Lower leg skin (tissue), 4 donors: Measurements from ENCODE around the gene GEMIN7. TPM values are rescaled to one million over a fixed set of nuclear protein-coding genes. Genes with fewer than 3 reads are reported as not detected.

Source experiments
- DNase-seq, 2 donors: peaks; one replicate each; pipeline ENCODE4 v3.0.0-alpha.2; 2019; ENCODE audit warnings: low spot score in 2 of 2
- H3K4me3 ChIP-seq: fragments of 200-600 bp; sonication (generic); 2 replicates; pipeline ENCODE4 v1.5.1; 2017; ENCODE audit warnings: mild to moderate bottlenecking, low read depth; ENCODE audit not compliant: poor library complexity, severe bottlenecking
- CTCF ChIP-seq, 3 donors: fragments of 450-650 bp; IDR thresholded peaks; one replicate each; pipeline ENCODE4 v1.5.1; 2016; ENCODE audit warnings: antibody characterized with exemption in 3 of 3, mild to moderate bottlenecking in 3 of 3, moderate library complexity in 2 of 3
- POLR2A ChIP-seq, 2 donors: fragments of 450-650 bp; IDR thresholded peaks; one replicate each; pipeline ENCODE4 v1.6.1; 2016 to 2017; ENCODE audit warnings: antibody characterized with exemption in 2 of 2, mild to moderate bottlenecking in 1 of 2, moderate library complexity in 1 of 2
- WGBS, 2 donors: methylation state at CpG; one replicate each; pipeline ENCODE4 v1.1.5; 2018; 5-methylcytosine and 5-hydroxymethylcytosine counted together
- intact Hi-C: fragments of 100-400 bp; cut with DNase I; formaldehyde crosslinking; loops from one replicate; pipeline ENCODE4 v1.15.0; 2023; ENCODE audit warnings: low total_unique reads
- total RNA-seq, 4 donors: library from RNA; depleted of rRNA; stranded (reverse); fragments of >200 nt; gene quantifications; one replicate each; pipeline ENCODE4 v1.1.0, GENCODE V29; 2016

GEMIN7 gene
- total RNA-seq, 4 donors from 2014 or later = 11.8 to 24.9 (median 21.5) TPM

- H3K4me3 ChIP-seq = no peak overlapping the region
- DNase-seq = no peak
These were observed 19.7 kb downstream of the GEMIN7 start for GRCh38 chr19:45098521-45099466.

GRCh38 chr19:45099467-45100191 lies 20.6 kb downstream of the GEMIN7 start:
- H3K4me3 ChIP-seq = no peak overlapping the region
- TF ChIP-seq POLR2A (IDR thresholded peaks at IDR 0.05) (no peak), CTCF (IDR thresholded peaks at IDR 0.05) (no peak)
- intact Hi-C loops = no loop called here
- no peak for DNase-seq
- WGBS, 2 donors = 48 to 50% methylated on average over 23 to 25 of the region's 25 CpGs

More at GRCh38 chr19:45098521-45099466, 19.7 kb downstream of the GEMIN7 start:
- no peak for TF ChIP-seq POLR2A (IDR thresholded peaks at IDR 0.05)
- intact Hi-C loops = no loop called here
- WGBS, 2 donors = 34 to 38% methylated on average over 15 of the region's 15 CpGs

GRCh38 chr19:45100201-45100600 lies 21.1 kb downstream of the GEMIN7 start:
- TF ChIP-seq CTCF (IDR thresholded peaks at IDR 0.05) = no peak
- no peak for TF ChIP-seq POLR2A (IDR thresholded peaks at IDR 0.05)
- H3K4me3 ChIP-seq = no peak overlapping the region
- DNase-seq = no peak
- 82 to 92% methylated on average over 3 of the region's 3 CpGs for WGBS, 2 donors
- intact Hi-C loops = no loop called here

- no peak for DNase-seq
- WGBS, 2 donors = 78 to 84% methylated on average over 8 of the region's 8 CpGs
- TF ChIP-seq CTCF (IDR thresholded peaks at IDR 0.05) = no peak
- no peak for TF ChIP-seq POLR2A (IDR thresholded peaks at IDR 0.05)
- H3K4me3 ChIP-seq = no peak overlapping the region
- intact Hi-C loops = no loop called here
These were observed 21.8 kb downstream of the GEMIN7 start for GRCh38 chr19:45100846-45101252.

- DNase-seq = no peak
- intact Hi-C loops = no loop called here
- WGBS, 2 donors = 66 to 67% methylated on average over 8 of the region's 8 CpGs
- H3K4me3 ChIP-seq = no peak overlapping the region
- no peak for TF ChIP-seq POLR2A (IDR thresholded peaks at IDR 0.05)
These were observed 22.7 kb downstream of the GEMIN7 start for GRCh38 chr19:45101806-45102205.

GRCh38 chr19:45102481-45102880 lies 23.4 kb downstream of the GEMIN7 start:
- H3K4me3 ChIP-seq = no peak overlapping the region
- DNase-seq = no peak
- WGBS, 2 donors = 89 to 93% methylated on average over 7 of the region's 7 CpGs
- no peak for TF ChIP-seq POLR2A (IDR thresholded peaks at IDR 0.05)
- no peak for TF ChIP-seq CTCF (IDR thresholded peaks at IDR 0.05)
- intact Hi-C loops = no loop called here
